ENCODE measurements around the gene TSPOAP1. TPM values are rescaled to one million over a fixed set of nuclear protein-coding genes. Genes with fewer than 3 reads are reported as not detected.

Gene TSPOAP1
- total RNA-seq, 2 experiments from 2014 or later: 17.8 to 19.5 TPM

DNA sequence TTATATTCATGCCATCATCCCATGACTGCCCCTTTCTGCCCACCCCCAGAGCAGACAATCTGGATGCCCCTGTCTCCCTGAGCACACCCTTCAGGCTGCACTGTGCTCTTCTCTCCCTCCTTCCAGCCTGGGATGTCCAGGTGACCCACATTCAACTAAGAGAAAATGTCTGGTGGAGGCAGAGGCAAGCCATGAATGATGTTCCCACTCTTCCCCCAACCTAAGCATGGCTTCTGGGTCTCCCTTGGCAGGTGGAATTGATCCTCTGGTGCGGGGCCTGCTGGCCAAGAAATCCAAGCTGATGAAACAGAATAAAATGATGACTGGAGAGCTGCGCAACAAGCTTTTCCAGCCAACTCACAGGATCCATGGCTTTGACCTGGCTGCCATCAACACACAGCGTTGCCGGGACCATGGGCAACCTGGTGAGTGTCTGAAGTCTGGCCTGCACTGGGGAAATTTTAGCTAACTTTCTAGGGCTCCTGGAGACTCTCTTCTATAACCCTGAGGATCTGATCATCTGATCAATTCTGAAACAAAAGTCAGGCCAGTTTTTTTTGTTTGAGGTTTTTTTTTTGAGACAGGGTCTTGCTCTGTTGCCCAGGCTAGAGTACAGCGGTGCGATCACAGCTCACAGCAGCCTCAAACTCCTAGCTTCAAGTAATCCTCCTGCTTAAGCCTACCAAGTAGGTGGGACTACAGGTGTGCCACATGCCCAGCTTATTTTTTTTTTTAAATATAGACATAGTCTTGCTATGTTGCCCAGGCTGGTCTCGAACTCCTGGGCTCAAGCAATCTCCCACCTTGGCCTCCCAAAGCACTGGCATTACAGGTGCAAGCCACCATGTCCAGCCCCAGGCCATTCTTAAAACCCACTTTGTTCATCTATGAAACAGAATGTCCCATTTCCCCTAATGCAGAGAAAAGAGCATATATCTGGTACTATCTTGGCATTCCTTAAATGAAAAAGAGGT, 62.4 kb downstream of the TSPOAP1 start:
- CTCF ChIA-PET: no interaction called here
- ATAC-seq (ENCODE audit: poor library complexity): no peak

DNA sequence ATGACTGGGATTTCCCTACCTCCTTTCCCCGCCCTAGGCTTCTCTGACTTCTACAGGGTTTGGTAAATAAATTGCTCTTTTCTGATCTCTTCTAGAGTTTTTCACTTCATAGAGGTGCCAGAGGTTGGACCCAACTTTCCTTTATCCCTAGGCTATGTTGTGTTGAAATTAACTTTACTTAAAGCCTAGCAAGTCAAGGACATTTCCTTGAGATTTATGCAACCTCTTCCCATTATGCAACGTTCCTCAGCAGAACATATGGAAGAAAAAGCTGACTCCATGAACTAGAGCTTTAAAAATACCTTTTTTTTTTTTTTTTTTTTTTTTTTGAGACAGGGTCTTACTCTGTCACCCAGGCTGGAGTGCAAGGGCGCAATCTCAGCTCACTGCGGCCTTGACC, 63.3 kb downstream of the TSPOAP1 start:
- H3K27me3 ChIP-seq (ENCODE audit: control insufficient read depth in 1 of 2, insufficient read depth in 2 of 2, low read length in 2 of 2): peaks cover 16 to 36% of the 10 kb centered on the region in 2 experiments
- H3K27ac ChIP-seq (ENCODE audit: low read depth in 1 of 2, low read length in 2 of 2): no peak overlapping the region
- intact Hi-C loops (cut with DNase I, micrococcal nuclease): no loop called here
- Mint-ChIP-seq H3K36me3 (ENCODE audit: low read depth) (no peaks in the 10 kb centered on the region), H3K4me1 (ENCODE audit: low read depth) (no peaks in the 10 kb centered on the region), H3K9me3 (no peaks in the 10 kb centered on the region), H3K27ac (no peak overlapping the region), H3K27me3 (peaks cover 71% of the 10 kb centered on the region), H3K4me3 (no peak overlapping the region)
- no peak for DNase-seq
- no peaks in the 10 kb centered on the region for H3K4me1 ChIP-seq (ENCODE audit: insufficient read depth, low read length)
- TF ChIP-seq, protein P1, sequence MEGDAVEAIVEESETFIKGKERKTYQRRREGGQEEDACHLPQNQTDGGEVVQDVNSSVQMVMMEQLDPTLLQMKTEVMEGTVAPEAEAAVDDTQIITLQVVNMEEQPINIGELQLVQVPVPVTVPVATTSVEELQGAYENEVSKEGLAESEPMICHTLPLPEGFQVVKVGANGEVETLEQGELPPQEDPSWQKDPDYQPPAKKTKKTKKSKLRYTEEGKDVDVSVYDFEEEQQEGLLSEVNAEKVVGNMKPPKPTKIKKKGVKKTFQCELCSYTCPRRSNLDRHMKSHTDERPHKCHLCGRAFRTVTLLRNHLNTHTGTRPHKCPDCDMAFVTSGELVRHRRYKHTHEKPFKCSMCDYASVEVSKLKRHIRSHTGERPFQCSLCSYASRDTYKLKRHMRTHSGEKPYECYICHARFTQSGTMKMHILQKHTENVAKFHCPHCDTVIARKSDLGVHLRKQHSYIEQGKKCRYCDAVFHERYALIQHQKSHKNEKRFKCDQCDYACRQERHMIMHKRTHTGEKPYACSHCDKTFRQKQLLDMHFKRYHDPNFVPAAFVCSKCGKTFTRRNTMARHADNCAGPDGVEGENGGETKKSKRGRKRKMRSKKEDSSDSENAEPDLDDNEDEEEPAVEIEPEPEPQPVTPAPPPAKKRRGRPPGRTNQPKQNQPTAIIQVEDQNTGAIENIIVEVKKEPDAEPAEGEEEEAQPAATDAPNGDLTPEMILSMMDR (IDR thresholded peaks at IDR 0.05): no peak
- no peaks in the 10 kb centered on the region for H3K36me3 ChIP-seq (ENCODE audit: insufficient read depth, low read length)
- no peak overlapping the region for H3K4me3 ChIP-seq (ENCODE audit: low read length)
- ChIA-PET POLR2A (no interaction called here), CTCF (no interaction called here)
- H3K9me3 ChIP-seq (ENCODE audit: control insufficient read depth in 1 of 2, insufficient read depth in 1 of 2, low read length in 2 of 2): no peaks in the 10 kb centered on the region
- ATAC-seq (ENCODE audit: poor library complexity): no peak

More for the DNA sequence above, 62.4 kb downstream of the TSPOAP1 start:
- DNase-seq: no peak
- intact Hi-C loops (cut with DNase I, micrococcal nuclease): no loop called here
- POLR2A ChIA-PET: no interaction called here
- TF ChIP-seq, protein P1 (IDR thresholded peaks at IDR 0.05): no peak
- Histone ChIP-seq H3K4me1 (ENCODE audit: insufficient read depth, low read length) (no peaks in the 10 kb centered on the region), H3K9me3 (ENCODE audit: control insufficient read depth in 1 of 2, insufficient read depth in 1 of 2, low read length in 2 of 2) (no peaks in the 10 kb centered on the region), H3K27me3 (ENCODE audit: control insufficient read depth in 1 of 2, insufficient read depth in 2 of 2, low read length in 2 of 2) (peaks cover 16 to 36% of the 10 kb centered on the region in 2 experiments), H3K27ac (ENCODE audit: low read depth in 1 of 2, low read length in 2 of 2) (no peak overlapping the region), H3K4me3 (ENCODE audit: low read length) (no peak overlapping the region), H3K36me3 (ENCODE audit: insufficient read depth, low read length) (no peaks in the 10 kb centered on the region)
- no peak overlapping the region for H3K27ac Mint-ChIP-seq
- H3K4me1 Mint-ChIP-seq (ENCODE audit: low read depth): no peaks in the 10 kb centered on the region
- H3K9me3 Mint-ChIP-seq: no peaks in the 10 kb centered on the region
- H3K4me3 Mint-ChIP-seq: no peak overlapping the region
- H3K36me3 Mint-ChIP-seq (ENCODE audit: low read depth): no peaks in the 10 kb centered on the region
- H3K27me3 Mint-ChIP-seq: peaks cover 64% of the 10 kb centered on the region

DNA sequence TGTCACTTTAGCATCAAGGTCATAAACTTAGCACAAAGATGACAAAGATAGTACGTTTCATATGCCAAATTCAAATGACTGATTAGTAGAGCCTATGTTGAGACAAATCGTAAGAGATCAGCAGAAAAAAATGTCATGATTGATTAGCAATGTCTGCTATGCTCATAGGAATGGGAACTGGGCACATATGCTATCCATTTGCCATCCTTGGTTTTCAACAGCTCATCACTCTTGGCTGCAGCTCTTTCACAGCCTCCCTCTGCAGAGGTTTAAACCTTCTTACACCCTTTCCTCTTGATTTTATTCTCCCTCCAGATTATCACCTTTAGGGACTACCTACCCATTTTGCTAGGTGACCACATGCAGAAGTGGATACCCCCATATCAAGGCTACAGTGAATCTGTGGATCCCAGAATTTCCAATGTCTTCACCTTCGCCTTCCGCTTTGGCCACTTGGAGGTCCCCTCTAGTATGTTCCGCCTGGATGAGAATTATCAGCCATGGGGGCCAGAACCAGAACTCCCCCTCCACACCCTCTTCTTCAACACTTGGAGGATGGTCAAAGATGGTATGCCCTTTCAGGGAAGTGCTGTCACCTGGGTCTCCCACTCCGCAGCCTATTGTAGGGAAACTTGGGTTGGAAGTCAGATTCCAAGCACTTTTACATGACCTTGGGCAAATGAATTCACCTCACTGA, 64.0 kb downstream of the TSPOAP1 start:
- TF ChIP-seq, protein P1 (IDR thresholded peaks at IDR 0.05): no peak
- CTCF ChIA-PET: no interaction called here
- H3K27ac Mint-ChIP-seq: no peak overlapping the region
- Histone ChIP-seq H3K36me3 (ENCODE audit: insufficient read depth, low read length) (no peaks in the 10 kb centered on the region), H3K27ac (ENCODE audit: low read depth in 1 of 2, low read length in 2 of 2) (no peak overlapping the region), H3K4me3 (ENCODE audit: low read length) (no peak overlapping the region), H3K27me3 (ENCODE audit: control insufficient read depth in 1 of 2, insufficient read depth in 2 of 2, low read length in 2 of 2) (peaks cover 16 to 36% of the 10 kb centered on the region in 2 experiments), H3K4me1 (ENCODE audit: insufficient read depth, low read length) (no peaks in the 10 kb centered on the region), H3K9me3 (ENCODE audit: control insufficient read depth in 1 of 2, insufficient read depth in 1 of 2, low read length in 2 of 2) (no peaks in the 10 kb centered on the region)
- POLR2A ChIA-PET: no interaction called here
- intact Hi-C loops (cut with DNase I, micrococcal nuclease): no loop called here
- H3K9me3 Mint-ChIP-seq: no peaks in the 10 kb centered on the region
- ATAC-seq (ENCODE audit: poor library complexity) (no peak), DNase-seq (no peak)
- no peak overlapping the region for H3K4me3 Mint-ChIP-seq
- no peaks in the 10 kb centered on the region for H3K36me3 Mint-ChIP-seq (ENCODE audit: low read depth)
- no peaks in the 10 kb centered on the region for H3K4me1 Mint-ChIP-seq (ENCODE audit: low read depth)
- H3K27me3 Mint-ChIP-seq: peaks cover 75% of the 10 kb centered on the region
